Tibial artery (tissue), 4 donors: ENCODE data around the gene CDKL4.
A peak's percentile ranks its signal among the peaks of the same experiment; 100 is the strongest.

Experiments
- DNase-seq, 2 donors: peaks; one replicate each; pipeline ENCODE4 v3.0.0-alpha.2; 2019
- H3K27ac ChIP-seq, 2 donors: fragments of 200-600 bp; sonication (generic) in 1 of 2; 1 replicate in 1 of 2; 2 replicates in 1 of 2; pipeline ENCODE4 v1.5.1; 2018 to 2019; ENCODE audit warnings: mild to moderate bottlenecking in 1 of 2
- H3K27me3 ChIP-seq, 2 donors: fragments of 200-600 bp; sonication (generic) in 1 of 2; one replicate each; pipeline versions ENCODE4 v1.5.1 to v1.6.0; 2016 to 2019
- H3K36me3 ChIP-seq, 3 donors: fragments of 200-600 bp; sonication (generic) in 2 of 3; one replicate each; pipeline ENCODE4 v1.5.1; 2016 to 2019; ENCODE audit warnings: mild to moderate bottlenecking in 2 of 3
- H3K4me1 ChIP-seq, 4 donors: fragments of 200-600 bp; sonication (generic) in 2 of 4; 1 replicate in 3 of 4; 2 replicates in 1 of 4; pipeline ENCODE4 v1.5.1; 2016 to 2019
- H3K4me3 ChIP-seq, 2 donors: fragments of 200-600 bp; sonication (generic) in 1 of 2; 1 replicate in 1 of 2; 2 replicates in 1 of 2; pipeline ENCODE4 v1.5.1; 2018 to 2019; ENCODE audit warnings: mild to moderate bottlenecking in 2 of 2
- H3K9me3 ChIP-seq, 3 donors: fragments of 200-600 bp; sonication (generic) in 1 of 3; one replicate each; pipeline ENCODE4 v1.5.1; 2016 to 2019
- CTCF ChIP-seq, 2 experiments: fragments of 200-600 bp in 1 of 2; fragments of 450-650 bp in 1 of 2; IDR thresholded peaks; one replicate each; pipeline ENCODE4 v1.5.1; 2017 to 2019; ENCODE audit warnings: antibody characterized with exemption in 2 of 2, mild to moderate bottlenecking in 1 of 2, moderate library complexity in 1 of 2
- intact Hi-C: fragments of 100-400 bp; cut with DNase I; formaldehyde crosslinking; loops from one replicate; pipeline ENCODE4 v1.15.0; 2023; ENCODE audit warnings: low total_unique reads

CDKL4 gene

DNA sequence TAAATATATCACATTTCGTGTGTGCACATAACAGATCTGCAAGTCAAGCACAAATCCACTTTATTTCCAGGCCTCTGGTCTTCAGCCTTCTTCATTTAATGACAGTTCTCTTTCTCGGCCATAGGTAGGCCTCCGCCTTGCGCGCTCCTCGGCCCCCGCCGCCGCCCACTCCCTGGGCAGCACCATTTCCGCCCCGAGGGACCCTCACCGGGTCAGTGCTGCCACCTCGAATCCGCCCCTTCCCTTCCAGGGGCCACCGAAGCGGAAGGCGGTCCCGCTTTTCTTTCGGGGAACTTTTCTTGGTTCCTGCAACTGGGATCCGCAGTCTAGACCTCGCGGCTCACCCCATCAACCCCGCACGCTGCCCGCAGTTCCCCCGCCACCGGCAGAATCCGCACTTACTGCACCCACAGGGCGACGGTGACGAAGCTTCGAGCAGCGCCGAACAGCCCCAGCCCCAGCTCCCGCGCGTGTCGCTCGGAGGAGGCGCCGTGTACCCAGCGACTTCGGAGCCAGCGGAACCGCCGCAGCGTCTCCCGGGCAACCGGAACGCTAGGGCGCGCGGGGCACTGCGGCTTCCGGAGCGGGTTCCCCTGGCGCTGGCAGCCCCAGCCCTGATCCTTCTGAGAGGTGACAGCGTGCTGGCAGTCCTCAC lies at the start of gene CDKL4:
Gene CDKL4, minus strand, starts transcription at position 502 of the 655 bp plus-strand sequence.
- Histone ChIP-seq H3K27me3 (no peaks in the 10 kb centered on the region), H3K4me1 (no peaks in the 10 kb centered on the region), H3K36me3 (peaks cover 0 to 2% (median 0%) of the 10 kb centered on the region in 3 donors), H3K27ac (no peak within 1 kb of the TSS), H3K9me3 (no peaks in the 10 kb centered on the region), H3K4me3 (peak within 1 kb of the TSS; percentile 16 to 33)
- no peak for DNase-seq
- no peak for TF ChIP-seq CTCF (IDR thresholded peaks at IDR 0.05)
- intact Hi-C loops: no loop called here

- Histone ChIP-seq H3K4me1 (no peaks in the 10 kb centered on the region), H3K9me3 (no peaks in the 10 kb centered on the region), H3K36me3 (peaks cover 56 to 62% (median 62%) of the 10 kb centered on the region in 3 donors), H3K4me3 (no peak overlapping the region), H3K27me3 (no peaks in the 10 kb centered on the region), H3K27ac (no peak overlapping the region)
- no peak for TF ChIP-seq CTCF (IDR thresholded peaks at IDR 0.05)
- no peak for DNase-seq
- intact Hi-C loops: no loop called here
These were observed 46.7 kb upstream of the CDKL4 start for GRCh38 chr2:39290433-39290832.

DNA sequence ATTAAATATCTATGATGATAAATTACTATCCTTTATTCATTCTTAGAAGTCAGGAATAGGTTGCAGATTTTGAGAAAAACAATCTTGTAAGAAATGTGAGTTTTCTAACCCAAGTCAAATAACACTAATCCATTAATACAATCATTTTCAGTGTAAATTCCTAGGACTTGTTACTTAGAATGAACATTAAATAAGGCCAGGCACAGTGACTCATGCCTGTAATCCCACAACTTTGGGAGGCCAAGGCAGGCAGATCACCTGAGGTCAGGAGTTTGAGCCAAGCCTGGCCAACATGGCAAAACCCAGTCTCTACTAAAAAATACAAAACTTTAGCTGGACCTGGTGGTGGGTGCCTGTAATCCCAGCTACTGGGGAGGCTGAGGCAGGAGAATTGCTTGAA lies 45.8 kb upstream of the CDKL4 start:
- no peaks in the 10 kb centered on the region for H3K4me1 ChIP-seq
- intact Hi-C loops: no loop called here
- H3K9me3 ChIP-seq: no peaks in the 10 kb centered on the region
- H3K4me3 ChIP-seq: no peak overlapping the region
- TF ChIP-seq CTCF (IDR thresholded peaks at IDR 0.05): no peak
- no peak for DNase-seq
- H3K36me3 ChIP-seq: peaks cover 62 to 68% (median 63%) of the 10 kb centered on the region in 3 donors
- H3K27ac ChIP-seq: no peak overlapping the region
- no peaks in the 10 kb centered on the region for H3K27me3 ChIP-seq

DNA sequence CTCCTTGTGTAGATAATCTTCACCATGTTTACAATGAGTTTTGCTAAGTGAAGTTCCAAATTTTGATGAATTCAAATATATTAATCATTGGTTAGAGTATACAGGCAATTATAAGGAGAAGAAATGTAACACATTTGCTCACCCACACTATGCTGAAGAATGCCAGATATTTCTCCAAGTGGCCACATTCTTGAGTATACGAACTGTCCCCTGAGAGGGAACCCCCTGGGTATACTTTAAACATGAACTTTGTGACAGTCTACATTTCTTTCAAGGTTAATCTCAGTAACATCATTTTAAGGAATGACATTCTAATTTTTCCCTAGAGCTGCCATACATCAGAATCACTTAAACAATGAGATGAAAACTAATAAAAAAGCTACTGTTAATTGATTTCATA lies 39.8 kb upstream of the CDKL4 start:
- H3K36me3 ChIP-seq: peaks cover 51 to 89% (median 60%) of the 10 kb centered on the region in 3 donors
- no peak overlapping the region for H3K4me3 ChIP-seq
- intact Hi-C loops: no loop called here
- H3K27ac ChIP-seq: no peak overlapping the region
- DNase-seq: no peak
- no peaks in the 10 kb centered on the region for H3K4me1 ChIP-seq
- no peak for TF ChIP-seq CTCF (IDR thresholded peaks at IDR 0.05)
- H3K9me3 ChIP-seq: no peaks in the 10 kb centered on the region
- H3K27me3 ChIP-seq: no peaks in the 10 kb centered on the region

- Histone ChIP-seq H3K36me3 (peaks cover 55 to 89% (median 62%) of the 10 kb centered on the region in 3 donors), H3K4me1 (no peaks in the 10 kb centered on the region), H3K27ac (no peak overlapping the region), H3K4me3 (no peak overlapping the region), H3K9me3 (no peaks in the 10 kb centered on the region), H3K27me3 (no peaks in the 10 kb centered on the region)
- intact Hi-C loops: no loop called here
- TF ChIP-seq CTCF (IDR thresholded peaks at IDR 0.05): no peak
- DNase-seq: no peak
These were observed 37.6 kb upstream of the CDKL4 start for GRCh38 chr2:39281391-39281790.
